OCI-LY3 (cell line): Measurements from ENCODE around the gene RUNX2.

Source experiments
- H2AFZ ChIP-seq: fragments of 200-600, 300-600 bp; shearing (Covaris generic); 2 replicates; pipeline ENCODE4 v1.6.0; 2014; ENCODE audit warnings: antibody characterized with exemption, low read depth, low read length
- H3K27ac ChIP-seq: fragments of 200-600, 300-600 bp; sonication (generic); 2 replicates; pipeline ENCODE4 v1.5.1; 2014; ENCODE audit warnings: mild to moderate bottlenecking, low read length, moderate library complexity, mixed read lengths
- H3K27me3 ChIP-seq: fragments of 200-600, 300-600 bp; sonication (generic); 2 replicates; pipeline ENCODE4 v1.6.1; 2014; ENCODE audit warnings: low read depth, low read length, mixed read lengths
- H3K36me3 ChIP-seq: fragments of 200-600, 300-600 bp; sonication (generic); replicated peaks from 2 replicates; pipeline ENCODE3; 2014; ENCODE audit warnings: low read depth, low read length, mixed read lengths
- H3K4me1 ChIP-seq: fragments of 300-600, 200-600 bp; sonication (generic); 2 replicates; pipeline ENCODE4 v1.6.1; 2014; ENCODE audit warnings: low read length, mixed read lengths
- H3K4me2 ChIP-seq: fragments of 200-600, 300-600 bp; sonication (generic); 2 replicates; pipeline ENCODE4 v1.6.1; 2014; ENCODE audit warnings: low read length, mixed read lengths
- H3K4me3 ChIP-seq: fragments of 300-600, 200-600 bp; sonication (generic); 2 replicates; pipeline ENCODE4 v1.5.1; 2014; ENCODE audit warnings: antibody characterized with exemption, mild to moderate bottlenecking, low read length, moderate library complexity
- H3K79me2 ChIP-seq: fragments of 300-600, 200-600 bp; shearing (Covaris generic); 2 replicates; pipeline ENCODE4 v1.6.1; 2014; ENCODE audit warnings: mild to moderate bottlenecking, low read length, mixed read lengths
- H3K9ac ChIP-seq: fragments of 300-600, 200-600 bp; shearing (Covaris generic); 2 replicates; pipeline ENCODE4 v1.6.0; 2014; ENCODE audit warnings: mild to moderate bottlenecking, low read length, moderate library complexity
- H3K9me3 ChIP-seq: fragments of 200-600, 300-600 bp; shearing (Covaris generic); 2 replicates; pipeline ENCODE4 v1.6.1; 2014; ENCODE audit warnings: low read length, mixed read lengths; ENCODE audit not compliant: insufficient read depth
- H4K20me1 ChIP-seq: fragments of 200-600, 300-600 bp; sonication (generic); 2 replicates; pipeline ENCODE4 v1.6.1; 2016; ENCODE audit warnings: low read length, mixed read lengths; ENCODE audit not compliant: insufficient read depth
- CTCF ChIP-seq: fragments of 200-600, 300-600 bp; sonication (generic); IDR thresholded peaks from 2 replicates; pipeline ENCODE4 v1.5.1; 2014; ENCODE audit warnings: antibody characterized with exemption, low read length, low read depth
- EZH2phosphoT487 ChIP-seq: fragments of 200-600 bp; shearing (Covaris generic); IDR thresholded peaks from 2 replicates; pipeline ENCODE4 v1.6.1; 2018; ENCODE audit warnings: antibody characterized with exemption, mixed run types, low read depth

Gene RUNX2

GRCh38 chr6:45445749-45446549, 117.8 kb downstream of the RUNX2 start:
- Histone ChIP-seq H3K36me3 (no peaks in the 10 kb centered on the region), H3K9ac (no peak overlapping the region), H3K27ac (no peak overlapping the region), H3K9me3 (no peaks in the 10 kb centered on the region), H3K79me2 (no peaks in the 10 kb centered on the region), H2AFZ (no peak overlapping the region), H3K4me2 (no peak overlapping the region), H3K27me3 (peaks cover 80% of the 10 kb centered on the region), H4K20me1 (no peaks in the 10 kb centered on the region), H3K4me3 (no peak overlapping the region), H3K4me1 (no peaks in the 10 kb centered on the region)
- TF ChIP-seq EZH2phosphoT487 (no peak), CTCF (no peak)

- no peaks in the 10 kb centered on the region for H3K79me2 ChIP-seq
- H3K4me1 ChIP-seq, result no peaks in the 10 kb centered on the region
- H2AFZ ChIP-seq, result no peak overlapping the region
- H3K27me3 ChIP-seq, result peaks cover 84% of the 10 kb centered on the region
- no peak overlapping the region for H3K27ac ChIP-seq
- H3K36me3 ChIP-seq, result no peaks in the 10 kb centered on the region
- no peaks in the 10 kb centered on the region for H3K9me3 ChIP-seq
- no peak overlapping the region for H3K4me3 ChIP-seq
- TF ChIP-seq EZH2phosphoT487 (0 out of 2 replicates have a peak, but pooled peaks have one; percentile 50), CTCF (no peak)
- no peak overlapping the region for H3K4me2 ChIP-seq
- H3K9ac ChIP-seq, result no peak overlapping the region
- H4K20me1 ChIP-seq, result no peaks in the 10 kb centered on the region
These were observed 118.9 kb downstream of the RUNX2 start for GRCh38 chr6:45447005-45447404.

- Histone ChIP-seq H3K4me1 (no peaks in the 10 kb centered on the region), H3K9me3 (no peaks in the 10 kb centered on the region), H3K27me3 (peaks cover 87% of the 10 kb centered on the region), H3K9ac (no peak overlapping the region), H2AFZ (no peak overlapping the region), H4K20me1 (no peaks in the 10 kb centered on the region), H3K36me3 (no peaks in the 10 kb centered on the region), H3K27ac (no peak overlapping the region), H3K79me2 (no peaks in the 10 kb centered on the region), H3K4me3 (no peak overlapping the region), H3K4me2 (no peak overlapping the region)
- TF ChIP-seq CTCF (no peak), EZH2phosphoT487 (no peak)
These were observed 119.6 kb downstream of the RUNX2 start for GRCh38 chr6:45447716-45448115.

- H4K20me1 ChIP-seq, result no peaks in the 10 kb centered on the region
- no peak overlapping the region for H3K27ac ChIP-seq
- H3K79me2 ChIP-seq, result no peaks in the 10 kb centered on the region
- no peaks in the 10 kb centered on the region for H3K4me1 ChIP-seq
- no peaks in the 10 kb centered on the region for H3K36me3 ChIP-seq
- H3K9me3 ChIP-seq, result no peaks in the 10 kb centered on the region
- no peak for TF ChIP-seq CTCF
- no peak for TF ChIP-seq EZH2phosphoT487
- no peak overlapping the region for H2AFZ ChIP-seq
- H3K27me3 ChIP-seq, result peaks cover 94% of the 10 kb centered on the region
- no peak overlapping the region for H3K4me3 ChIP-seq
- no peak overlapping the region for H3K9ac ChIP-seq
- no peak overlapping the region for H3K4me2 ChIP-seq
These were observed 120.6 kb downstream of the RUNX2 start for GRCh38 chr6:45448417-45449389.
